H1 (cell line): ENCODE results near the gene MPRIP. TPM values are rescaled to one million over a fixed set of nuclear protein-coding genes. Genes with fewer than 3 reads are reported as not detected.

Source experiments
- CTCF ChIA-PET: fragments of 300-600 bp; sonication (Branson Sonifier 250); formaldehyde crosslinking; loops from one replicate; lab custom pipeline; 2021; ENCODE audit not compliant: partially characterized antibody; lab: Charles Lee
- POLR2A ChIA-PET: fragments of 300-600 bp; sonication (Branson Sonifier 250); formaldehyde crosslinking; loops from one replicate; lab custom pipeline; 2021; ENCODE audit warnings: inconsistent platforms; ENCODE audit not compliant: partially characterized antibody; lab: Charles Lee
- DNase-seq, 2 experiments: peaks; one replicate each; pipeline versions ENCODE4 v3.0.0 to v3.0.0-alpha.2; 2010 to 2022; ENCODE audit warnings: low spot score in 2 of 2, low read depth in 1 of 2, mixed read lengths in 1 of 2
- FAIRE-seq: peaks from 2 replicates; lab custom pipeline; 2011; peaks lifted over from hg19 to GRCh38; lab: Jason Lieb, UNC
- H2AFZ ChIP-seq: 2 replicates; pipeline ENCODE4 v1.8.1; 2012; ENCODE audit warnings: low read length, inconsistent platforms
- H2AK5ac ChIP-seq: 2 replicates; pipeline ENCODE4 v1.6.1; 2013; ENCODE audit warnings: low read depth, low read length
- H2BK120ac ChIP-seq: replicated peaks from 2 replicates; pipeline ENCODE3; 2013; ENCODE audit warnings: low read depth, low read length, inconsistent platforms
- H2BK12ac ChIP-seq: 2 replicates; pipeline ENCODE4 v1.6.1; 2013; ENCODE audit warnings: low read depth, low read length
- H2BK15ac ChIP-seq: 2 replicates; pipeline ENCODE4 v1.6.1; 2013; ENCODE audit warnings: low read length
- H2BK20ac ChIP-seq: 2 replicates; pipeline ENCODE4 v1.6.1; 2013; ENCODE audit warnings: low read length
- H2BK5ac ChIP-seq: 2 replicates; pipeline ENCODE4 v1.6.1; 2013; ENCODE audit warnings: low read depth, low read length
- H3K14ac ChIP-seq: 2 replicates; pipeline ENCODE4 v1.6.1; 2013; ENCODE audit warnings: inconsistent platforms; ENCODE audit not compliant: insufficient read length
- H3K18ac ChIP-seq: 2 replicates; pipeline ENCODE4 v1.6.1; 2013; ENCODE audit warnings: low read length; ENCODE audit errors: extremely low read depth
- H3K23ac ChIP-seq: 2 replicates; pipeline ENCODE4 v1.6.1; 2013; ENCODE audit warnings: inconsistent platforms; ENCODE audit not compliant: insufficient read length
- H3K23me2 ChIP-seq: 2 replicates; pipeline ENCODE4 v1.6.1; 2013; ENCODE audit warnings: low read depth, low read length
- H3K27ac ChIP-seq: 2 replicates; pipeline ENCODE4 v1.6.1; 2011; ENCODE audit warnings: low read depth, low read length, inconsistent platforms
- H3K27me3 ChIP-seq, 4 experiments: replicated peaks in 1 of 4; 1 replicate in 1 of 4; 2 replicates in 3 of 4; pipeline versions ENCODE4 v1.6.1 to v1.8.1; 2011 to 2013; ENCODE audit warnings: low read length in 3 of 4, mild to moderate bottlenecking in 3 of 4, inconsistent platforms in 2 of 4, mixed read lengths in 2 of 4, moderate library complexity in 1 of 4; ENCODE audit not compliant: control insufficient read depth in 3 of 4, insufficient read depth in 3 of 4; ENCODE audit errors: extremely low read depth in 1 of 4
- H3K36me3 ChIP-seq, 4 experiments: 2 replicates each; pipeline versions ENCODE4 v1.6.1 to v1.8.1; 2011 to 2013; ENCODE audit warnings: mild to moderate bottlenecking in 4 of 4, low read length in 3 of 4, moderate library complexity in 2 of 4, control low read depth in 1 of 4, inconsistent platforms in 1 of 4; ENCODE audit not compliant: insufficient read depth in 4 of 4, control insufficient read depth in 2 of 4
- H3K4ac ChIP-seq: replicated peaks from 2 replicates; pipeline ENCODE3; 2013; ENCODE audit warnings: low read length, low read depth, mixed read lengths, inconsistent platforms; ENCODE audit not compliant: insufficient read length
- H3K4me1 ChIP-seq, 4 experiments: replicated peaks in 1 of 4; 1 replicate in 1 of 4; 2 replicates in 3 of 4; pipeline versions ENCODE4 v1.6.1 to v1.8.1; 2011 to 2013; ENCODE audit warnings: low read length in 3 of 4, inconsistent platforms in 2 of 4, mixed read lengths in 1 of 4; ENCODE audit not compliant: insufficient read depth in 4 of 4, control insufficient read depth in 3 of 4
- H3K4me2 ChIP-seq, 2 experiments: 2 replicates each; pipeline versions ENCODE4 v1.6.1 to v1.8.1; 2011 to 2013; ENCODE audit warnings: low read depth in 2 of 2, low read length in 2 of 2, control low read depth in 1 of 2, inconsistent platforms in 1 of 2, mild to moderate bottlenecking in 1 of 2; ENCODE audit not compliant: insufficient read depth in 1 of 2
- H3K4me3 ChIP-seq, 4 experiments: fragments of 200-600, 300-600 bp in 1 of 4; sonication (generic), shearing (Covaris generic), sonication (Bioruptor Twin) in 1 of 4; 2 replicates each; pipeline versions ENCODE4 v1.5.1 to v1.8.1; 2011 to 2016; ENCODE audit warnings: low read length in 4 of 4, low read depth in 3 of 4, control low read depth in 2 of 4, inconsistent platforms in 2 of 4, mild to moderate bottlenecking in 2 of 4, mixed read lengths in 1 of 4, moderate library complexity in 1 of 4; ENCODE audit not compliant: insufficient read depth in 2 of 4; ENCODE audit errors: extremely low read depth in 1 of 4
- H3K56ac ChIP-seq: replicated peaks from 2 replicates; pipeline ENCODE3; 2013; ENCODE audit warnings: low read depth, mild to moderate bottlenecking, mixed read lengths, low read length, inconsistent platforms; ENCODE audit not compliant: insufficient read length
- H3K79me1 ChIP-seq: 2 replicates; pipeline ENCODE4 v1.6.1; 2013; ENCODE audit warnings: low read depth, low read length, control low read depth
- H3K79me2 ChIP-seq, 2 experiments: 2 replicates each; pipeline versions ENCODE4 v1.6.1 to v1.8.1; 2012 to 2013; ENCODE audit warnings: low read length in 2 of 2, mild to moderate bottlenecking in 2 of 2, inconsistent platforms in 1 of 2; ENCODE audit not compliant: insufficient read depth in 2 of 2, control insufficient read depth in 1 of 2
- H3K9ac ChIP-seq, 4 experiments: replicated peaks in 1 of 4; 1 replicate in 1 of 4; 2 replicates in 3 of 4; pipeline versions ENCODE4 v1.6.1 to v1.8.1; 2011 to 2013; ENCODE audit warnings: low read depth in 3 of 4, low read length in 3 of 4, control low read depth in 2 of 4, mild to moderate bottlenecking in 2 of 4, moderate library complexity in 2 of 4, inconsistent platforms in 1 of 4; ENCODE audit errors: extremely low read depth in 1 of 4
- H3K9me3 ChIP-seq, 2 experiments: 2 replicates each; pipeline versions ENCODE4 v1.6.1 to v1.8.1; 2012 to 2013; ENCODE audit warnings: mild to moderate bottlenecking in 2 of 2, moderate library complexity in 2 of 2, control low read depth in 1 of 2, inconsistent platforms in 1 of 2, low read depth in 1 of 2, low read length in 1 of 2, mixed read lengths in 1 of 2; ENCODE audit not compliant: insufficient read depth in 2 of 2
- H4K20me1 ChIP-seq, 2 experiments: replicated peaks in 1 of 2; 2 replicates each; pipeline versions ENCODE3 to v1.8.1; 2011 to 2013; ENCODE audit warnings: inconsistent platforms in 2 of 2, low read length in 2 of 2, mild to moderate bottlenecking in 1 of 2; ENCODE audit not compliant: insufficient read depth in 2 of 2, control insufficient read depth in 1 of 2
- H4K5ac ChIP-seq: 2 replicates; pipeline ENCODE4 v1.6.1; 2013; ENCODE audit warnings: low read length, low read depth, mixed read lengths, inconsistent platforms; ENCODE audit not compliant: insufficient read length
- H4K8ac ChIP-seq: 2 replicates; pipeline ENCODE4 v1.8.0; 2013; ENCODE audit warnings: mild to moderate bottlenecking, moderate library complexity, low read length, inconsistent platforms; ENCODE audit not compliant: insufficient read depth; ENCODE audit errors: extremely low read depth
- H4K91ac ChIP-seq: replicated peaks from 2 replicates; pipeline ENCODE3; 2013; ENCODE audit warnings: low read length, mixed read lengths, inconsistent platforms; ENCODE audit not compliant: insufficient read length
- EP300 ChIP-seq, 2 experiments: IDR thresholded peaks; 1 replicate in 1 of 2; 2 replicates in 1 of 2; pipeline ENCODE4 v1.6.1; 2011 to 2012; ENCODE audit warnings: low read depth in 2 of 2, low read length in 2 of 2, mild to moderate bottlenecking in 2 of 2, borderline replicate concordance in 1 of 2, inconsistent platforms in 1 of 2, moderate library complexity in 1 of 2
- SRF ChIP-seq: IDR thresholded peaks from 2 replicates; pipeline ENCODE4 v1.6.1; 2011; ENCODE audit warnings: mild to moderate bottlenecking, low read depth, low read length, moderate library complexity
- WGBS, 2 experiments: shearing (Covaris generic) in 1 of 2; methylation state at CpG; one replicate each; pipeline versions ENCODE4 v1.1.6 to v1.1.7; 2013 to 2015; ENCODE audit warnings: low lambda C conversion rate in 2 of 2, mixed read lengths in 2 of 2, inconsistent platforms in 1 of 2, low coverage in 1 of 2, missing lambda C conversion rate in 1 of 2; ENCODE audit not compliant: insufficient replicate concordance in 2 of 2, insufficient coverage in 1 of 2, insufficient read length in 1 of 2; ENCODE audit errors: extremely low coverage in 1 of 2, missing lambda C conversion rate in 1 of 2; 5-methylcytosine and 5-hydroxymethylcytosine counted together
- polyA plus RNA-seq, 7 experiments: library from polyadenylated mRNA; depleted of rRNA in 3 of 7; stranded (reverse) in 5 of 7; unstranded in 2 of 7; fragments of >200 nt in 5 of 7; fragments of 200-250 nt in 2 of 7; gene quantifications; 1 replicate in 5 of 7; 2 replicates in 1 of 7; 4 replicates in 1 of 7; pipeline versions ENCODE4 v1.2.1 to v1.2.3, GENCODE V29; 2011 to 2013; ENCODE audit warnings: missing spikeins in 2 of 7, mixed read lengths in 2 of 7
- total RNA-seq: library from RNA; stranded (reverse); fragmentation: NEBNext Ultra II Directional; extraction: Animal tissue kit (Norgen Biotek cat#: 25700); gene quantifications from 2 replicates; pipeline ENCODE4 v1.2.1, GENCODE V29; 2021

MPRIP gene
- total and polyA plus RNA-seq, 2 of the 8 experiments (the other 6 are each of a cell fraction or from before 2014, with no cell fraction given), result 48.6 to 146 TPM

DNA sequence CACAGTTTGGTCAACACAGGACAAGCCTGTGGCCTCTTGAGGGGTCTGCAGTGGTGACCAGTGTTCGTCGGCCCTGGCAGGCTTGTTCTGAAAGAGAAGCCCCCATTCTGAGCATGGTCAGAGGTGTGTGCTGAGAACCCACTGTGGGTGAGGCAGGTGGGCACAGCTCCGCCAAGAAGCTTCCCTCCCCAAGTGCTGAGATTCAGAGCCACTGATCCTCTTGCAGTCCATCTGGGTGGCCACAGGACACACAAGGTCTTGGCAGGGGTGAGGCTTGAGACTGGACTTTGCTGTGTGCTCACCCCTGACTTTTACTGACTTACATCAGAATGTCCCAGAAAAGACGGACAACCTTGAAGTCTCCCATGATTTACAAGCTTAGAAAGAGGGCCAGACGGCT, 18.7 kb downstream of the MPRIP start:
- H3K4me2 ChIP-seq, result no peak overlapping the region
- WGBS, 2 experiments, result 85% methylated on average over 5 of the region's 5 CpGs; no CpG with 5 or more reads in 1 of the 2 experiments
- H4K91ac ChIP-seq, result no peak overlapping the region
- no peak overlapping the region for H3K4ac ChIP-seq
- no peak overlapping the region for H3K4me3 ChIP-seq
- H2BK12ac ChIP-seq, result no peak overlapping the region
- no peaks in the 10 kb centered on the region for H3K27me3 ChIP-seq
- H3K9ac ChIP-seq, result no peak overlapping the region
- DNase-seq, result no peak
- no peak for FAIRE-seq
- no peak overlapping the region for H3K14ac ChIP-seq
- POLR2A ChIA-PET, result interaction anchor here (0.6 kb wide), 1 partner anchor 191 kb away, joined by 3 read pairs; no protein-coding TSS in a partner anchor
- no peaks in the 10 kb centered on the region for H3K23me2 ChIP-seq
- H3K56ac ChIP-seq, result no peak overlapping the region
- no peaks in the 10 kb centered on the region for H3K9me3 ChIP-seq
- H2BK20ac ChIP-seq, result no peak overlapping the region
- H4K20me1 ChIP-seq, result peaks cover 11 to 24% of the 10 kb centered on the region in 2 experiments
- H3K27ac ChIP-seq, result no peak overlapping the region
- CTCF ChIA-PET, result interaction anchor here (1.2 to 1.3 kb wide), 2 partner anchors 47 to 55 kb away, joined by 3 to 5 read pairs; no protein-coding TSS in a partner anchor
- no peaks in the 10 kb centered on the region; a peak in 2 of 8 replicates for H3K36me3 ChIP-seq
- H2BK15ac ChIP-seq, result no peak overlapping the region
- peaks cover 38% of the 10 kb centered on the region for H3K79me1 ChIP-seq
- H2AK5ac ChIP-seq, result no peak overlapping the region
- no peak overlapping the region for H4K8ac ChIP-seq
- H2BK120ac ChIP-seq, result no peak overlapping the region
- no peak overlapping the region for H2AFZ ChIP-seq
- H3K79me2 ChIP-seq, result peaks cover 4 to 75% of the 10 kb centered on the region in 2 experiments; a peak in 3 of 4 replicates
- H2BK5ac ChIP-seq, result no peak overlapping the region
- H3K23ac ChIP-seq, result no peak overlapping the region
- no peak overlapping the region for H4K5ac ChIP-seq
- no peak overlapping the region for H3K18ac ChIP-seq
- peaks cover 0 to 3% (median 0%) of the 10 kb centered on the region in 4 experiments; a peak in 2 of 7 replicates for H3K4me1 ChIP-seq
- TF ChIP-seq SRF (no peak), EP300 (IDR thresholded peaks at IDR 0.05; ENCODE audit: borderline replicate concordance in 1 of 2, low read depth in 2 of 2, low read length in 2 of 2) (no peak)
